Measurements from ENCODE around the gene MLF1.

Gene MLF1

GRCh38 chr3:158552124-158552523 is 18.9 kb upstream of the MLF1 start:
- no peak for DNase-seq
- intact Hi-C loops (cut with DNase I; ENCODE audit: low total_unique reads) = no loop called here
- peaks cover 9 to 18% (median 10%) of the 10 kb centered on the region in 3 donors for H3K36me3 ChIP-seq
- no peaks in the 10 kb centered on the region for H3K4me1 ChIP-seq
- no peaks in the 10 kb centered on the region for H3K27me3 ChIP-seq
- H3K4me3 ChIP-seq = no peak overlapping the region
- TF ChIP-seq CTCF (IDR thresholded peaks at IDR 0.05) = no peak
- H3K27ac ChIP-seq = no peak overlapping the region
- H3K9me3 ChIP-seq = no peaks in the 10 kb centered on the region

DNA sequence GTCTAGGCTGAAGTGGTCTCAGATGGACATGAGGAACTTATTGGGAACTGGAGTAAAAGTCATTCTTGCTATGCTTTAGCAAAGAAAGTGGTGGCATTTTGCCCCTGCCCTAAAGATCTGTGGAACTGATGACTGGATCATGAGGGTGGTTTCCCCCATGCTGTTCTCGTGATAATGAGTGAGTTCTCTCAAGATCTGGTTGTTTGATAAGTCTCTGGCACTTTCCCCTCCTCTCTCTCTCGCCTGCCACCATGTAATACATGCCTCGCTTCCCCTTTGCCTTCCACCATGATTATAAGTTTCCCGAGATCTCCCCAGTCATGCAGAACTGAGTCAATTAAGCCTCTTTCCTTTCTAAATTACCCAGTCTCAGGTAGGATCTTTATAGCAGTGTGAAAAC is 11.5 kb upstream of the MLF1 start:
- no peak overlapping the region for H3K27ac ChIP-seq
- no peak for DNase-seq
- intact Hi-C loops (cut with DNase I; ENCODE audit: low total_unique reads) = no loop called here
- no peak for TF ChIP-seq CTCF (IDR thresholded peaks at IDR 0.05)
- no peak overlapping the region for H3K4me3 ChIP-seq
- no peaks in the 10 kb centered on the region for H3K27me3 ChIP-seq
- H3K4me1 ChIP-seq = no peaks in the 10 kb centered on the region
- H3K36me3 ChIP-seq = no peaks in the 10 kb centered on the region
- H3K9me3 ChIP-seq = no peaks in the 10 kb centered on the region

DNA sequence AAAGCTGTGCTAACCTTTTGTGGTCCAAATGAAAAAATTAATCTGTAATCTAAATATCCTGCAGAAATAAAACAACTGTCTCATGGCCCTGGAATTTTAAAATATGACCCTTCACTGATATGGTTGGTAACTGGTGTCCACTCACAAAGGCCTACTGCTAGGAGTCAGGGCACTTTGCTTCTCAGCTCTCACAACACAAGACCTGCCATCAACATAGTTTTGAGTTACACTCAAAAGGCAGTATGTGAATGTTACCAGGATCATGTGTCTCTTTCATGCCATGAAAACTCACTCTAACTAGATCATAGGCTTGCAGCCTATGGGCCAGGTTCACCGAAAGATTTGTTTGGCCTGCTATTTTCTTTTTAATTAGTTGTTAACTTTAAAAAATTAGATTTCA is 10.0 kb upstream of the MLF1 start:
- Histone ChIP-seq H3K27me3 (no peaks in the 10 kb centered on the region), H3K36me3 (no peaks in the 10 kb centered on the region), H3K27ac (no peak overlapping the region), H3K4me1 (no peaks in the 10 kb centered on the region), H3K9me3 (no peaks in the 10 kb centered on the region), H3K4me3 (no peak overlapping the region)
- TF ChIP-seq CTCF (IDR thresholded peaks at IDR 0.05) = no peak
- no peak for DNase-seq
- intact Hi-C loops (cut with DNase I; ENCODE audit: low total_unique reads) = no loop called here

GRCh38 chr3:158562674-158563073 is 8.3 kb upstream of the MLF1 start:
- no peaks in the 10 kb centered on the region for H3K4me1 ChIP-seq

DNA sequence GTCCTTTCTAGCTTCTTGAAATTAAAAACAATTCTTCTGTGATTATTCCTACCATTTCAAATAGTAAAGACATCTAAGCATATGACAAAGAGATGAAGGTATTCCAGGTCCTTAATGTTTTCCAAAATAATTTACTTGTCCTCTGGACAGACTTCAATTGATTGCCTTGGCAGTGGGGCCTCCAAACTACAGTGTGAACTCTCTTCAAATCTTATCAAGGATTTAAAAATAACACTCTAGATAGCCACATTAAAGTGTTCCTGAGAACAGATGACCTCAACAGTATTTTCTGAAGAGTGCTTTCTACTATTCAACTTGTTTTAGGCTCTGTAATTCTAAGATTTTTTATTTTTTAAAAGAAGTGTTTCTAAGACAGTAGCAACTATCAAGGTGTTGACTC is 7.9 kb upstream of the MLF1 start:
- Histone ChIP-seq H3K4me1 (no peaks in the 10 kb centered on the region), H3K9me3 (no peaks in the 10 kb centered on the region), H3K36me3 (no peaks in the 10 kb centered on the region), H3K27me3 (no peaks in the 10 kb centered on the region), H3K27ac (no peak overlapping the region), H3K4me3 (no peak overlapping the region)
- no peak for TF ChIP-seq CTCF (IDR thresholded peaks at IDR 0.05)
- intact Hi-C loops (cut with DNase I; ENCODE audit: low total_unique reads) = no loop called here
- DNase-seq = no peak

More at GRCh38 chr3:158562674-158563073, 8.3 kb upstream of the MLF1 start:
- Histone ChIP-seq H3K27ac (no peak overlapping the region), H3K4me3 (no peak overlapping the region), H3K36me3 (no peaks in the 10 kb centered on the region), H3K9me3 (no peaks in the 10 kb centered on the region), H3K27me3 (no peaks in the 10 kb centered on the region)
- DNase-seq = no peak
- no peak for TF ChIP-seq CTCF (IDR thresholded peaks at IDR 0.05)
- intact Hi-C loops (cut with DNase I; ENCODE audit: low total_unique reads) = no loop called here

DNA sequence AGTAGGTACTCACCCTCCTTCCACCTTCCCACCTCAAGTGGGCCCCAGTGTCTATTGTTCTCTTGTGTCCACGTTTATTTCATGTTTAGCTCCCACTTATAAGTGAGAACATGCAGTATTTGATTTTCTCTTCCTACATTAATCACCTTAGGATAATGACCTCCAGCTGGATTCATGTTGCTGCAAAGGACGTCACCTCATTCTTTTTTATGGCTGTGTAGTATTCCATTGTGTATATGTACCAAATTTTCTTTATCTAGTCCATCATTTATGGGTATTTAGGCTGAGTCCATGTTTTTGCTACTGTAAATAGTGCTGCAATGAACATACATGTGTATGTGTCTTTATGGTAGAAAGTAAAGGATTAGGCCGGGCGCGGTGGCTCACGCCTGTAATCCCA is 5.9 kb upstream of the MLF1 start:
- Histone ChIP-seq H3K36me3 (no peaks in the 10 kb centered on the region), H3K9me3 (no peaks in the 10 kb centered on the region), H3K27ac (no peak overlapping the region), H3K4me1 (no peaks in the 10 kb centered on the region), H3K4me3 (no peak overlapping the region), H3K27me3 (no peaks in the 10 kb centered on the region)
- no peak for TF ChIP-seq CTCF (IDR thresholded peaks at IDR 0.05)
- no peak for DNase-seq
- intact Hi-C loops (cut with DNase I; ENCODE audit: low total_unique reads) = no loop called here

Measured in tibial artery (tissue), 4 donors.